Endothelial cell of umbilical vein (primary cell): ENCODE data around the gene BCAS3.
"Not testable (repeated sequence)": the region's sequence is repeated elsewhere in the genome, so short reads cannot be mapped to it uniquely, and the experiment has no call there.

Experiments
- EZH2 ChIP-seq: IDR thresholded peaks from 2 replicates; pipeline ENCODE4 v1.6.1; 2012; ENCODE audit warnings: borderline replicate concordance, low read depth, mild to moderate bottlenecking, moderate library complexity, low read length, inconsistent platforms; ENCODE audit not compliant: severe bottlenecking
- JUN ChIP-seq: IDR thresholded peaks from 2 replicates; pipeline ENCODE4 v1.6.1; 2011; ENCODE audit warnings: borderline replicate concordance, low read depth; ENCODE audit not compliant: insufficient read length, insufficient read depth
- POLR2A ChIP-seq: IDR thresholded peaks from 2 replicates; pipeline ENCODE4 v1.6.1; 2012; ENCODE audit warnings: low read depth, mild to moderate bottlenecking, control low read depth, low read length
- POLR2AphosphoS5 ChIP-seq: IDR thresholded peaks from 2 replicates; pipeline ENCODE4 v1.6.1; 2012; ENCODE audit warnings: low read depth, mild to moderate bottlenecking, control low read depth, low read length, moderate library complexity; ENCODE audit not compliant: insufficient read depth
- TF ChIP-seq, protein P1 (sequence below): IDR thresholded peaks from 2 replicates; pipeline ENCODE4 v1.6.1; 2011; ENCODE audit not compliant: insufficient read depth, insufficient read length
- TF ChIP-seq, protein P2 (sequence below), 2 donors: IDR thresholded peaks; 1 replicate in 1 of 2; 2 replicates in 1 of 2; pipeline ENCODE4 v1.5.1; 2011; ENCODE audit warnings: low read length in 2 of 2, mild to moderate bottlenecking in 2 of 2, moderate library complexity in 2 of 2, control low read depth in 1 of 2, inconsistent platforms in 1 of 2, low read depth in 1 of 2; ENCODE audit not compliant: insufficient read depth in 1 of 2; ENCODE audit errors: extremely low read depth in 1 of 2

DNA sequence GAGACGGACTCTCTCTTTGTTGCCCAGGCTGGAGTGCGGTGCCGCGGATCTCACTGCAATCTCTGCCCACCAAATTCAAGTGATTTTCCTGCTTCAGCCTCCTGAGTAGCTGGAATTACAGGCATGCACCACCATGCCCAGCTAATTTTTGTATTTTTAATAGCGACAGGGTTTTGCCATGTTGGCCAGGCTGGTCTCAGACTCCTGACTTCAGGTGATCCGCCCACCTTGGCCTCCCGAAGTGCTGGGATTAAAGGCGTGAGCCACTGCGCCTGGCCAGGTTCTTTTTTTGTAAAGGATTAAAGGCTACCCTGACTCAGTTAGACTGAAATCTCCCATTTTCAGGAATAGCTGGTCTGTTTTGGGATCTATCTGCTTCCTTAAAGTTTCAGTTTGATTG is 681.9 kb downstream of the BCAS3 start:
- TF ChIP-seq, protein P1, sequence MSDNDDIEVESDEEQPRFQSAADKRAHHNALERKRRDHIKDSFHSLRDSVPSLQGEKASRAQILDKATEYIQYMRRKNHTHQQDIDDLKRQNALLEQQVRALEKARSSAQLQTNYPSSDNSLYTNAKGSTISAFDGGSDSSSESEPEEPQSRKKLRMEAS, result not testable (repeated sequence)
- TF ChIP-seq, protein P2, sequence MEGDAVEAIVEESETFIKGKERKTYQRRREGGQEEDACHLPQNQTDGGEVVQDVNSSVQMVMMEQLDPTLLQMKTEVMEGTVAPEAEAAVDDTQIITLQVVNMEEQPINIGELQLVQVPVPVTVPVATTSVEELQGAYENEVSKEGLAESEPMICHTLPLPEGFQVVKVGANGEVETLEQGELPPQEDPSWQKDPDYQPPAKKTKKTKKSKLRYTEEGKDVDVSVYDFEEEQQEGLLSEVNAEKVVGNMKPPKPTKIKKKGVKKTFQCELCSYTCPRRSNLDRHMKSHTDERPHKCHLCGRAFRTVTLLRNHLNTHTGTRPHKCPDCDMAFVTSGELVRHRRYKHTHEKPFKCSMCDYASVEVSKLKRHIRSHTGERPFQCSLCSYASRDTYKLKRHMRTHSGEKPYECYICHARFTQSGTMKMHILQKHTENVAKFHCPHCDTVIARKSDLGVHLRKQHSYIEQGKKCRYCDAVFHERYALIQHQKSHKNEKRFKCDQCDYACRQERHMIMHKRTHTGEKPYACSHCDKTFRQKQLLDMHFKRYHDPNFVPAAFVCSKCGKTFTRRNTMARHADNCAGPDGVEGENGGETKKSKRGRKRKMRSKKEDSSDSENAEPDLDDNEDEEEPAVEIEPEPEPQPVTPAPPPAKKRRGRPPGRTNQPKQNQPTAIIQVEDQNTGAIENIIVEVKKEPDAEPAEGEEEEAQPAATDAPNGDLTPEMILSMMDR (IDR thresholded peaks at IDR 0.05; ENCODE audit: extremely low read depth in 1 of 2, insufficient read depth in 1 of 2, low read depth in 1 of 2, low read length in 2 of 2), result not testable (repeated sequence)
- not testable (repeated sequence) for TF ChIP-seq POLR2AphosphoS5, EZH2, POLR2A, JUN
